Uterus (tissue), 2 donors: ENCODE results near the gene PSPN.

Experiments used
- POLR2A ChIP-seq, 2 donors: fragments of 450-650 bp; IDR thresholded peaks; one replicate each; pipeline ENCODE4 v1.6.1; 2016; ENCODE audit warnings: antibody characterized with exemption in 2 of 2, mild to moderate bottlenecking in 1 of 2, moderate library complexity in 1 of 2
- TF ChIP-seq, protein P1 (sequence below), 4 experiments: fragments of 200-600 bp in 2 of 4; fragments of 450-650 bp in 2 of 4; sonication (generic) in 2 of 4; IDR thresholded peaks; one replicate each; pipeline ENCODE4 v1.5.1; 2016 to 2019; ENCODE audit warnings: antibody characterized with exemption in 4 of 4, mild to moderate bottlenecking in 2 of 4, moderate library complexity in 1 of 4

DNA sequence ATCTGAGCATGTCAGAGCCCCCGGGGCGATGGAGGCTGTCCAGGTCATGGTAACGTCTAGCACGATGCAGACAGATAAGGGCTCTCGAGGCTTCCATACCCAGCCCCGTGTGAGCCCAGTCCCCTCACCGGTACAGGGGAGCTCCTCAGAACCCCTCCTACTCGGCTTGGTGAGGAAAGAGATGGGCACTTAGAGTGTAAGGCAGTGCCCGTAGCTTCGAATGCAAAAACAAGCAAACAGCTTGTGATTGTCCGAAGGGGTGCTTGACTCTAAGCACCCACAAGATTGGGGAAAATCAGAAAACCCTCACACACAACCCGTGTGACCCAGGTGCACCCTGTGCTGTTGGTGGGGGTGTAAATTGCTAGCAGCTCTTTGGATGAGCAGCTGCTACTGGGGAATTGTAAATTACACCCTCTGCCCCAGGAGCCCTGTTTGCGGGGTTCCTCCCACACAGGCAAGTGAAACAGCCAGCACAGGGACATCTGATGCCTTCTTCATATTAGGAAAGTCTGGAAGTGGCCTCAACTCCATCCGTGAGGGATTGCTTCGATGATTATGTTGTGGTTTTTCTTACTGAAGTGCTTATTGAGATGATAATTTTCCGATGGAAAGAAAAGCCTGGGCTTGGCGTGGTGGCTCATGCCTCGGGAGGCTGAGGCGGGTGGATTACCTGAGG lies 918 bp upstream of the PSPN start:
- TF ChIP-seq, protein P1, sequence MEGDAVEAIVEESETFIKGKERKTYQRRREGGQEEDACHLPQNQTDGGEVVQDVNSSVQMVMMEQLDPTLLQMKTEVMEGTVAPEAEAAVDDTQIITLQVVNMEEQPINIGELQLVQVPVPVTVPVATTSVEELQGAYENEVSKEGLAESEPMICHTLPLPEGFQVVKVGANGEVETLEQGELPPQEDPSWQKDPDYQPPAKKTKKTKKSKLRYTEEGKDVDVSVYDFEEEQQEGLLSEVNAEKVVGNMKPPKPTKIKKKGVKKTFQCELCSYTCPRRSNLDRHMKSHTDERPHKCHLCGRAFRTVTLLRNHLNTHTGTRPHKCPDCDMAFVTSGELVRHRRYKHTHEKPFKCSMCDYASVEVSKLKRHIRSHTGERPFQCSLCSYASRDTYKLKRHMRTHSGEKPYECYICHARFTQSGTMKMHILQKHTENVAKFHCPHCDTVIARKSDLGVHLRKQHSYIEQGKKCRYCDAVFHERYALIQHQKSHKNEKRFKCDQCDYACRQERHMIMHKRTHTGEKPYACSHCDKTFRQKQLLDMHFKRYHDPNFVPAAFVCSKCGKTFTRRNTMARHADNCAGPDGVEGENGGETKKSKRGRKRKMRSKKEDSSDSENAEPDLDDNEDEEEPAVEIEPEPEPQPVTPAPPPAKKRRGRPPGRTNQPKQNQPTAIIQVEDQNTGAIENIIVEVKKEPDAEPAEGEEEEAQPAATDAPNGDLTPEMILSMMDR (IDR thresholded peaks at IDR 0.05): no peak
- TF ChIP-seq POLR2A (IDR thresholded peaks at IDR 0.05): no peak
